Measurements from ENCODE around the gene SLC37A2. TPM values are rescaled to one million over a fixed set of nuclear protein-coding genes. Genes with fewer than 3 reads are reported as not detected.

SLC37A2 gene
- total and polyA plus RNA-seq, 2 of the 4 experiments (the other 2 are of a cell fraction), result 0.72 to 1.1 TPM

- no peak overlapping the region for H3K4me2 ChIP-seq (ENCODE audit: low read depth, low read length)
- no peaks in the 10 kb centered on the region for H3K27me3 ChIP-seq (ENCODE audit: control insufficient read depth, insufficient read depth, low read length)
- no peaks in the 10 kb centered on the region for H3K9me3 ChIP-seq (ENCODE audit: control insufficient read depth, insufficient read depth, low read length)
- H4K5ac ChIP-seq (ENCODE audit: low read depth, low read length), result no peak overlapping the region
- ChIA-PET POLR2A (ENCODE audit: unreplicated experiment) (no interaction called here), CTCF (no interaction called here)
- no peak overlapping the region for H3K56ac ChIP-seq (ENCODE audit: extremely low read depth, insufficient read depth, low read length)
- H3K4ac ChIP-seq (ENCODE audit: low read depth, low read length), result no peak overlapping the region
- no peak overlapping the region for H4K8ac ChIP-seq (ENCODE audit: low read depth in 2 of 2, low read length in 2 of 2)
- DNase-seq (no peak), ATAC-seq (ENCODE audit: low read depth) (no peak)
- no peak overlapping the region for H3K23ac ChIP-seq (ENCODE audit: low read depth, low read length)
- no peak overlapping the region for H3K27ac ChIP-seq (ENCODE audit: insufficient read depth, low read length)
- H4K91ac ChIP-seq (ENCODE audit: insufficient read depth, low read depth, low read length), result no peak overlapping the region
- TF ChIP-seq CHD1 (IDR thresholded peaks at IDR 0.05; ENCODE audit: low read depth, low read length), result no peak
- TF ChIP-seq ELK1 (IDR thresholded peaks at IDR 0.05; ENCODE audit: borderline replicate concordance, low read depth, low read length), result no peak
- no peak for TF ChIP-seq CTCF (conservative IDR thresholded peaks at IDR 0.05; ENCODE audit: low read depth, low read length)
- TF ChIP-seq MAZ (IDR thresholded peaks at IDR 0.05; ENCODE audit: borderline replicate concordance, low read depth, low read length), result no peak
- TF ChIP-seq MXI1 (IDR thresholded peaks at IDR 0.05; ENCODE audit: borderline replicate concordance, low read depth, low read length), result no peak
- no peak for TF ChIP-seq SMC3 (IDR thresholded peaks at IDR 0.05; ENCODE audit: low read depth, low read length)
- no peak for TF ChIP-seq MAFK (IDR thresholded peaks at IDR 0.05; ENCODE audit: low read depth, low read length)
- no peak for TF ChIP-seq NFE2L2 (IDR thresholded peaks at IDR 0.05; ENCODE audit: low read depth, low read length)
- TF ChIP-seq RAD21 (IDR thresholded peaks at IDR 0.05; ENCODE audit: low read length), result no peak
- no peak overlapping the region for H3K9ac ChIP-seq (ENCODE audit: low read depth, low read length)
- intact Hi-C loops (cut with micrococcal nuclease), result no loop called here
- no peak overlapping the region for H2BK15ac ChIP-seq (ENCODE audit: low read depth, low read length)
- H2AK9ac ChIP-seq (replicated peaks; ENCODE audit: low read depth, low read length, poor library complexity), result no peak overlapping the region
- H3K79me1 ChIP-seq (ENCODE audit: low read depth in 1 of 2, low read length in 2 of 2), result no peaks in the 10 kb centered on the region
- no CpG with 5 or more reads among the region's 2 CpGs for WGBS, 2 experiments (ENCODE audit: extremely low coverage in 2 of 2, insufficient read length in 1 of 2)
- no peak overlapping the region for H2AK5ac ChIP-seq (ENCODE audit: low read depth, low read length)
- no peak overlapping the region for H2BK120ac ChIP-seq (ENCODE audit: low read depth, low read length)
- H2BK5ac ChIP-seq (ENCODE audit: low read depth, low read length, poor library complexity, severe bottlenecking), result no peak overlapping the region
- H3K4me1 ChIP-seq (ENCODE audit: control insufficient read depth, insufficient read depth, low read length), result no peaks in the 10 kb centered on the region
- BruUV-seq (replicated peaks), result no TSS peak
- H4K20me1 ChIP-seq (ENCODE audit: insufficient read depth, low read length), result no peaks in the 10 kb centered on the region
- no peak overlapping the region for H2BK20ac ChIP-seq (ENCODE audit: low read depth, low read length)
- no peaks in the 10 kb centered on the region for H3K36me3 ChIP-seq (ENCODE audit: control insufficient read depth, insufficient read depth, low read length)
- in situ Hi-C loops (cut with MboI; ENCODE audit: low sequenced_read_pairs), result no loop called here
- H3K4me3 ChIP-seq (ENCODE audit: insufficient read depth, low read depth, low read length), result no peak overlapping the region
- no peaks in the 10 kb centered on the region for H3K9me1 ChIP-seq (ENCODE audit: insufficient read depth, low read length)
- dilution Hi-C loops (cut with HindIII; ENCODE audit: low sequenced_read_pairs, unreplicated experiment), result no loop called here
- H2AFZ ChIP-seq (replicated peaks; ENCODE audit: low read length, poor library complexity), result no peak overlapping the region
- H3K18ac ChIP-seq (ENCODE audit: low read depth, low read length), result no peak overlapping the region
- H3K14ac ChIP-seq (replicated peaks; ENCODE audit: low read depth, low read length), result no peak overlapping the region
Observed at GRCh38 chr11:125020342-125020741, 42.8 kb upstream of the SLC37A2 start.

All from IMR-90 (cell line).